GM08714 (cell line): ENCODE results near the gene C6orf89.

Source experiments
- H3K4me3 ChIP-seq: fragments of 200-500 bp; sonication (Bioruptor generic); 2 replicates; pipeline ENCODE4 v1.5.1; 2014; ENCODE audit warnings: mild to moderate bottlenecking, low read length, inconsistent platforms
- ZNF274 ChIP-seq: IDR thresholded peaks from 2 replicates; pipeline ENCODE4 v1.6.1; 2012; ENCODE audit warnings: mild to moderate bottlenecking, low read depth, low read length

Gene C6orf89

GRCh38 chr6:36915599-36915998, 29.8 kb downstream of the C6orf89 start:
- TF ChIP-seq ZNF274 = no peak
- H3K4me3 ChIP-seq = no peak overlapping the region

GRCh38 chr6:36916126-36916525, 30.4 kb downstream of the C6orf89 start:
- no peak overlapping the region for H3K4me3 ChIP-seq
- no peak for TF ChIP-seq ZNF274

- no peak for TF ChIP-seq ZNF274
- H3K4me3 ChIP-seq = no peak overlapping the region
Measured at GRCh38 chr6:36917541-36918193, 31.9 kb downstream of the C6orf89 start.

- no peak for TF ChIP-seq ZNF274
- no peak overlapping the region for H3K4me3 ChIP-seq
Measured at GRCh38 chr6:36920049-36920448, 34.3 kb downstream of the C6orf89 start.

GRCh38 chr6:36920546-36920945, 34.8 kb downstream of the C6orf89 start:
- no peak for TF ChIP-seq ZNF274

GRCh38 chr6:36924131-36924530, 38.4 kb downstream of the C6orf89 start:
- no peak overlapping the region for H3K4me3 ChIP-seq
- TF ChIP-seq ZNF274 = no peak

More at GRCh38 chr6:36920546-36920945, 34.8 kb downstream of the C6orf89 start:
- no peak overlapping the region for H3K4me3 ChIP-seq

GRCh38 chr6:36924778-36925374, 39.1 kb downstream of the C6orf89 start:
- no peak for TF ChIP-seq ZNF274
- H3K4me3 ChIP-seq = no peak overlapping the region

GRCh38 chr6:36925809-36926208, 40.1 kb downstream of the C6orf89 start:
- no peak for TF ChIP-seq ZNF274
- H3K4me3 ChIP-seq = no peak overlapping the region

GRCh38 chr6:36926708-36927513, 41.2 kb downstream of the C6orf89 start:
- TF ChIP-seq ZNF274 = no peak
- H3K4me3 ChIP-seq = no peak overlapping the region

- H3K4me3 ChIP-seq = no peak overlapping the region
- no peak for TF ChIP-seq ZNF274
Measured at GRCh38 chr6:36927691-36928546, 42.2 kb downstream of the C6orf89 start.

- H3K4me3 ChIP-seq = no peak overlapping the region
- TF ChIP-seq ZNF274 = no peak
Measured at GRCh38 chr6:36928547-36928918, 42.8 kb downstream of the C6orf89 start.

- H3K4me3 ChIP-seq = no peak overlapping the region
- TF ChIP-seq ZNF274 = no peak
Measured at GRCh38 chr6:36929152-36929551, 43.4 kb downstream of the C6orf89 start.

- H3K4me3 ChIP-seq = no peak overlapping the region
Measured at GRCh38 chr6:36929607-36930006, 43.9 kb downstream of the C6orf89 start.

GRCh38 chr6:36930483-36930882, 44.7 kb downstream of the C6orf89 start:
- TF ChIP-seq ZNF274 = no peak
- H3K4me3 ChIP-seq = no peak overlapping the region

More at GRCh38 chr6:36929607-36930006, 43.9 kb downstream of the C6orf89 start:
- no peak for TF ChIP-seq ZNF274
